ENCODE data around the gene C1orf141. TPM values are rescaled to one million over a fixed set of nuclear protein-coding genes. Genes with fewer than 3 reads are reported as not detected.

C1orf141 gene
- total and polyA plus RNA-seq, 2 donors (not counting 3 experiments of a cell fraction or from before 2014, with no cell fraction given) = not detected

DNA sequence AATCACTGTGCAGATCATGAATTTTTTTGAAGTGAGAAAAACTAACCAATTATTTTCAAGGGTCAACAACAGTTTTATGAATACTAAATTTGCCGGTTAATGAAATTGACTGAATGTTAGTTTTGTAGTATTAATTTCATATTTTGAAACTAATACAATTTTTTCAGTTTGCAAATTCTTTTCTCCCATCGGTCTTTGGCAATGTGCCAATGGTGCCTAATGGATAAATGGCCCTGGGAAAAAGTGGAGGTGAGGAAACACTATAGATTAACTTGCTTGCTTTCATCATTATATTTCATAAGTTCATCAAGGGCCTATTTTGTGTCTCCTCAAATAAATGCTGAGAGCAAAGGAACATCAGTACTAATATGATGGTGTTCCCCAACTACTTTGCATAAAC is 4.1 kb downstream of the C1orf141 start:
- no peak overlapping the region for H2AFZ ChIP-seq (ENCODE audit: low read depth, low read length)
- dilution Hi-C loops (cut with MboI; ENCODE audit: extremely low pct_ligation_motif_present, low sequenced_read_pairs) = no loop called here

More for the DNA sequence above, 4.1 kb downstream of the C1orf141 start:
- Histone ChIP-seq H3K4me3 (replicated peaks in 1 of 3; ENCODE audit: insufficient read depth in 1 of 3, low read depth in 1 of 3, low read length in 3 of 3) (no peak overlapping the region), H3K36me3 (ENCODE audit: control insufficient read depth in 2 of 2, extremely low read depth in 1 of 2, insufficient read depth in 2 of 2, low read length in 2 of 2) (no peaks in the 10 kb centered on the region), H3K27me3 (ENCODE audit: control insufficient read depth in 2 of 2, insufficient read depth in 2 of 2, low read length in 2 of 2) (no peaks in the 10 kb centered on the region), H3K9me3 (replicated peaks; ENCODE audit: control insufficient read depth, insufficient read depth, low read length) (no peaks in the 10 kb centered on the region), H3K79me2 (ENCODE audit: control insufficient read depth, insufficient read depth, low read length) (no peaks in the 10 kb centered on the region), H3K27ac (ENCODE audit: insufficient read depth, low read depth, low read length) (no peak overlapping the region), H3K9me1 (replicated peaks; ENCODE audit: control insufficient read depth, extremely low read depth, insufficient read depth, low read length) (no peaks in the 10 kb centered on the region), H4K20me1 (replicated peaks; ENCODE audit: control insufficient read depth, extremely low read depth, insufficient read depth, low read length) (no peaks in the 10 kb centered on the region), H3K4me1 (ENCODE audit: control insufficient read depth, extremely low read depth, insufficient read depth, low read length) (peaks cover 6% of the 10 kb centered on the region), H3K4me2 (ENCODE audit: insufficient read depth, low read length) (no peak overlapping the region), H3K9ac (replicated peaks; ENCODE audit: extremely low read depth, insufficient read depth, low read length) (no peak overlapping the region)
- no TSS peak for BruUV-seq (replicated peaks)
- no peak for FAIRE-seq
- intact Hi-C loops (cut with micrococcal nuclease) = no loop called here
- ChIA-PET CTCF (no interaction called here), POLR2A (no interaction called here)
- DNase-seq (ENCODE audit: low read depth, low spot score) = no peak
- TF ChIP-seq MYC (IDR thresholded peaks at IDR 0.05; ENCODE audit: low read depth, low read length) = no peak
- TF ChIP-seq POLR2AphosphoS5 (IDR thresholded peaks at IDR 0.05; ENCODE audit: insufficient read depth, low read depth, low read length) = no peak
- TF ChIP-seq, protein P1, sequence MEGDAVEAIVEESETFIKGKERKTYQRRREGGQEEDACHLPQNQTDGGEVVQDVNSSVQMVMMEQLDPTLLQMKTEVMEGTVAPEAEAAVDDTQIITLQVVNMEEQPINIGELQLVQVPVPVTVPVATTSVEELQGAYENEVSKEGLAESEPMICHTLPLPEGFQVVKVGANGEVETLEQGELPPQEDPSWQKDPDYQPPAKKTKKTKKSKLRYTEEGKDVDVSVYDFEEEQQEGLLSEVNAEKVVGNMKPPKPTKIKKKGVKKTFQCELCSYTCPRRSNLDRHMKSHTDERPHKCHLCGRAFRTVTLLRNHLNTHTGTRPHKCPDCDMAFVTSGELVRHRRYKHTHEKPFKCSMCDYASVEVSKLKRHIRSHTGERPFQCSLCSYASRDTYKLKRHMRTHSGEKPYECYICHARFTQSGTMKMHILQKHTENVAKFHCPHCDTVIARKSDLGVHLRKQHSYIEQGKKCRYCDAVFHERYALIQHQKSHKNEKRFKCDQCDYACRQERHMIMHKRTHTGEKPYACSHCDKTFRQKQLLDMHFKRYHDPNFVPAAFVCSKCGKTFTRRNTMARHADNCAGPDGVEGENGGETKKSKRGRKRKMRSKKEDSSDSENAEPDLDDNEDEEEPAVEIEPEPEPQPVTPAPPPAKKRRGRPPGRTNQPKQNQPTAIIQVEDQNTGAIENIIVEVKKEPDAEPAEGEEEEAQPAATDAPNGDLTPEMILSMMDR (IDR thresholded peaks at IDR 0.05; ENCODE audit: extremely low read depth in 1 of 2, insufficient read depth in 1 of 2, low read depth in 1 of 2, low read length in 2 of 2) = no peak
- no peak for TF ChIP-seq GATA2 (IDR thresholded peaks at IDR 0.05; ENCODE audit: insufficient read depth, insufficient read length, low read depth, low read length)
- TF ChIP-seq, protein P2, sequence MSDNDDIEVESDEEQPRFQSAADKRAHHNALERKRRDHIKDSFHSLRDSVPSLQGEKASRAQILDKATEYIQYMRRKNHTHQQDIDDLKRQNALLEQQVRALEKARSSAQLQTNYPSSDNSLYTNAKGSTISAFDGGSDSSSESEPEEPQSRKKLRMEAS (IDR thresholded peaks at IDR 0.05; ENCODE audit: insufficient read depth, insufficient read length) = no peak
- TF ChIP-seq JUN (IDR thresholded peaks at IDR 0.05; ENCODE audit: borderline replicate concordance, insufficient read depth, insufficient read length, low read depth) = no peak
- TF ChIP-seq FOS (IDR thresholded peaks at IDR 0.05; ENCODE audit: borderline replicate concordance, insufficient read depth, low read length) = no peak
- no peak for TF ChIP-seq POLR2A (IDR thresholded peaks at IDR 0.05; ENCODE audit: low read depth, low read length)
- TF ChIP-seq EZH2 (IDR thresholded peaks at IDR 0.05; ENCODE audit: borderline replicate concordance, low read depth, low read length, severe bottlenecking) = no peak

All from endothelial cell of umbilical vein (primary cell).